Gastroesophageal sphincter (tissue), 3 donors: ENCODE measurements around the gene ADAR.

ENCODE experiments used
- CTCF ChIP-seq, 4 experiments: fragments of 200-600 bp in 2 of 4; fragments of 450-650 bp in 2 of 4; sonication (generic) in 1 of 4; IDR thresholded peaks; one replicate each; pipeline ENCODE4 v1.5.1; 2017 to 2019; ENCODE audit warnings: antibody characterized with exemption in 4 of 4, mild to moderate bottlenecking in 2 of 4, moderate library complexity in 2 of 4
- EP300 ChIP-seq: sonication (generic); formaldehyde crosslinking; IDR thresholded peaks from one replicate; pipeline ENCODE4 v1.6.1; 2017; ENCODE audit warnings: antibody characterized with exemption, mild to moderate bottlenecking
- POLR2A ChIP-seq, 2 donors: fragments of 450-650 bp; IDR thresholded peaks; one replicate each; pipeline ENCODE4 v1.6.1; 2017; ENCODE audit warnings: antibody characterized with exemption in 2 of 2, mild to moderate bottlenecking in 2 of 2, moderate library complexity in 1 of 2
- POLR2AphosphoS5 ChIP-seq: sonication (generic); formaldehyde crosslinking; IDR thresholded peaks from one replicate; pipeline ENCODE4 v1.6.1; 2017; ENCODE audit warnings: antibody characterized with exemption

- TF ChIP-seq POLR2A (IDR thresholded peaks at IDR 0.05) (no peak), CTCF (IDR thresholded peaks at IDR 0.05) (no peak), POLR2AphosphoS5 (no peak), EP300 (no peak)
Observed at GRCh38 chr1:154575147-154575927, 32.6 kb downstream of the ADAR start.
